Stimulated activated CD4-positive, alpha-beta T cell treated with anti-CD3 and anti-CD28 coated beads, TNF-alpha, amount 100 ng/mL, for 24 hours (primary cell): Measurements from ENCODE around the gene NUP210.

ENCODE experiments used
- DNase-seq, 3 experiments: peaks; one replicate each; pipeline ENCODE4 v3.0.0-alpha.2; 2020; ENCODE audit warnings: low read depth in 3 of 3

The NUP210 gene

DNA sequence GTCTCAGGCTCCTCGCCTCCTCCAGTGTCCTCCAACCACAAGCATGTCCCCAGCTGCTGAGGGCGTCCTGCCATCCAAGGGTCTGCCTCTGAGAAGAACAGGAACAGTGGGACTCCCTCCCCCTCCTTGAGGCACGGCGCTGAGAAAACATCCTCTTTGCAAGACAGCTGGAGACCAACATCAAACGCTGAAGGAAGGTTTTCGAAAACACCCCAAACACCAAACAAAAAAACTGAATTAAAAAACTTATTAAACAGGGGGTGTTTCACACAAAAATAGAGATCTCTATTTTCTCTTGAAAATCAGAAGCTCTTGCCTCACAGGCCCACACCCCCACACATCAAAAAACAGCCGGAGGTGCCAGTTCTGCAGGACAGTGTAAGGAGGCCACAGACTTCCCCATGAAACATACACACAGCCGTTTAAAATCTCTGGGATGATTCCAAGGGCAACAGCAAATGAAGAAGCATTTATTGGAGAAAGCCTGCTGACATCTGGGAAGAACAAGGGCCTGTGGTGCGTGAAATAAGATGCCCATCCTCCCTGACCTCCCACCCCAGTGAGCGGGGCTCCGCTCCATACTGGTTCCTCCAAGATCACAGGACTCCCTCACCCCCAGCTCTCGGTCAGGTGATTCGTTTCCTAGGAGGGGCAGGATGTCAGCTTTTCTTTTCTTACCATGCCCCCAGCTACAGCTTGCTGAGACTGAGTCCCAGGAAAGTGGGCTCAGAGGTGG is 71.3 kb downstream of the NUP210 start:
- DNase-seq: no peak

DNA sequence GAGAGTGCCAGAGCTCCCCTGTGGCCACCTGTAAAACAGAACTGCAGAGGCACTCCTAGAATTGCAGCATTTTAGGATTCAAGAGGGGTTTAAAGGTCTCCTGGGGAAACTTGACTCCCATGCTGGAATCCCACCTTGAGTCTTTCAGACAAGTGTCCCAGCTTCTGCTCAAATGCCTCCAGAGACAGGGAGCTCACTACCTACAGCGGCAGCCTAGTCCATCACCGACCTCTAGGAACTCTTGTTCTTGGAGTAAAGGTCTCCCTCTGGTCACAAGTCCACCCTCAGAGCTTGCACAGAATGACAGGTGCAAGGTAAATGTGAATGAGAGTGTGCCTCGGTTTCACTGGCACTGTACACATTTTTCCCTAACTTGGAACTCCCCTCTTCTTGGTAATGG is 72.0 kb downstream of the NUP210 start:
- no peak for DNase-seq

DNA sequence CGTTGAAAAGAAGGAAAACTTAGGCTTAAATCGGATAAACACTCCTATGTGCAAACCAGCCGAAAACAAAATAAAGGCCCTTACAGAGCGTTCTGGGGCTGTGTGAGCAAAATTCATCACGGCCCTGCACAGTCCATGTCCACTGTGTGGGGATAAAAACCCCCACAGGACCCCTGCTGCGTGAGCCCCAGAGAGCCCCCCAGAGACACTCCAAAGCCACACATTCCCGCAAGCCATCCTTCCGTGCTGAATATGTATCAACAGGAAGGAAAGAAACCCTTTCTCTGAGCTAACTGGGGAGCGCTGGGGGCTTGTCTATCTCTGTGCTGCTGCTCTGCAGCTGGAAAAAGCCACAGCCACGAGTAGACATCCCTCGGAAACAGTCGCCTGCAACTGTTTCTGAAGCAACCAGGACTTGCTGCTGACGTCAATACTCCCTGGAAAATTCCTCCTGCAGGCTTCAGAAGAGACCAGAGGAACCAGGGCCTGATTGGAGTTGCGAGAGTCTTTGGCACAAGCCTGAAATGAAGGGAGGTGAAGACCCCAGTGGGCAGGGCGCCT is 72.7 kb downstream of the NUP210 start:
- DNase-seq: no peak

DNA sequence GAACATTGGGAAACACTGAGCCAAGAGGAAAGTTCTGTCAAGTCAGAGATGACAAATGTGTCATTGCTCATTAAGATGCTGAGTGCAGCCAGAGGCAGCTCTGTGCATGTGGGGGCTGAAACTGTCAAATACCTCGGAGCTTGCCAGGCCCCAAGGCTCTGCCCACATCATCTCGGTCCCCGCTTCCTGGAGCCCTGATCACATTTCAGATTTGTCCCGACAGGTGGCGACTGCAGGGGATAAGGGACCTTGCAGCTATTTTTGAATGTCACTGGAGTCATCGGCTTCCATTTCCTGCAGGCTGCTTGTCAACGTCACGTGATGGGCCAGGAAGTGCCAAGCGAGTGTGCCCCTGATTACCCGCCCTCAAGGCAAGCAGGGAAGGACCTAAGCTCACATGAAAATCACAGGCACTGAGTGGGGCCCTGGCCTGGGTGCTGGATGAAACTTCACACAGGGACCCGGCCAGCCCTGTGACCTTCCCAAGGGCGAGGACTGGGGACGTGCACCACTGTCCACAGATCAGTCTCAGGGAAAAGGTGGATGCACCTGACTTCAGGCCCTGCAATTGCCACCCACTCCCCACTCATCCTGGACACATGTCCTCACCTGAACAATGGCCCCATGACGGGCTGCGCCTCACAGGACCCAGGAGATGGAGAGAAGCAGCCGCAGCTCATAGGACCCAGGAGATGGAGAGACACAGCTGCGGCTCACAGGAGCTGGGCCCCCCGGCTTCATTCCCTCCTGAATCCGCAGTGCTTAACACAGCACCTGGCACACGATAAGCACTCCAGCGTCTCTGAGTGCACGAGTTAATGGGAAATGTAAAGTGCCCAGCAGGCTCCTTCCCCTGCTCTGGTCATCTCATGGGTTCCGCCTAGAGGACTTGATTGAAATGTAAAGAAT is 73.4 kb downstream of the NUP210 start:
- DNase-seq: peak; percentile 54 to 68 (median 67)

DNA sequence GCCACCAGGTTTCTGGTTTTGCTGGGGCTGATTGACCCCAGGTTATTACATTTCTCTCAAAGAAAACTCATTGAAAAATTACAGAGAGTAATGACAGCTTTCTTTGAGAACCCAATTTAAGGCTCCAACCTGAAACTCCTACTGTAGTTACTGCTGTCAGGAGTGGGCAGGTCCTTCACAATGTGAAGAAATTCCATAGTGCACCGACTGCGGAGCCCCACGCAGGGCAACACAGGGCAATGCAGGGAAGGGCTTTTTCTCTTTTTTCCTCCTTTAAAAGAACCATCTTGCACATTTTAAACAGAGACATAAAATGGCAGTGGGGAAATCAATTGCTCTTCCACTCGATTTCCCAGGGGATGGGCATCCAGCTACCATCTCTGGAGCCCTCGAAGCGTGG is 74.3 kb downstream of the NUP210 start:
- DNase-seq: no peak

DNA sequence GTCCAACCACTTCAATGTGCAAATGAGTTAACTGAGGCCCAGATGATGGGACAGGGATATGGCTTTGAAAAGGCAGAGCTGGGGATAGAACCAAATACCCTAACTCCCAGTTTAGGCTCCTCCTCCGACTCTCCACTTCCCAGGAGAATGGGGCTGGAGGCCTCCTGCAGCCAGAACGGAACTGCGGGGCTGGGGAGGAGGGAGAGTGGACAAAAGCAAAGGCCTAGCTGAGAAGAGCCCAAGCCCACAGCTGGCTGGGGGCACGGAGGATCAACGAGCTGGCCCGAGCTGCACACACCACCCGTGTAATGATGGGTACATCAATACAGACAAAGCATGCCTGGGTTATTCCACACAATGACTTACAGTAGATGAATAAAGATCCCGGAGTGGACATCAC is 74.8 kb downstream of the NUP210 start:
- DNase-seq: no peak

DNA sequence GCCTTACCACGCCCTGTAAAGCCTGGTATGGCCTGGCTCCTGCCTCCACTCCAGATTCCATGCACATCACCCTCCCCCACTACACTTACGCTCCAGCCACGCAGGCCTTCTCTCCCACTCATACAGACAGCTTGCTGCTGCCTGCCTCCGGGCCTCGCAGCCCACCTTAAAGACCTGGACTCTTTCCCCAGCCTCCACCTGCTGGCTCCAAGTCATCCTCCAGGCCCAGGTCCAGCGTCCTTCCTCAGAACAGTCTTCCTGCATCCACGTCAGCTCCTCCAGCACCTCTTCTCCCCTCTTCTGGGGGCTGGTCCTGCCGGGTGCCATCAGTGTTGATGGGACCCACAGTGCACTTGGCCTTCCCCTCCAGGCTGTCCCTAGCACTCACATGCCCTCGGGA is 75.5 kb downstream of the NUP210 start:
- DNase-seq: no peak

DNA sequence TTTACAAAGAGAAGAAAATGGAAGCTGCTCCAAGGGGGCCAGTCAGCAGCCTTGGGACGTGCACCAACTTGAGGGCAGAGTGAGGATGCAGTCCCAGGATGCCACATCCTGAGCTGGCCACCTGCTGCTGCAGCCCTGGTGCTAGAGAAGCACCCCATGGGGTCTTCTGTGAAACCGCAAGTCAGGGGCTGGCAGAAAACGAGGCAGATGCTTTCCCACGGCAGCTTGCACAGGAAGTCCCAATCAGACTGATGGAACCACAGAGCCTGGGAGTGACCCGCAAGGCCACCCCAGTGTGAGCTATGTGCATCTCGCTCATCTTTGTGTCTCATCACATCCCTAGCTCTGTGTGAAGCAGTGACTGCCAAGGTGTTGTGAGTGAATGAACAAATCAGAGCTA is 76.5 kb downstream of the NUP210 start:
- DNase-seq: no peak

DNA sequence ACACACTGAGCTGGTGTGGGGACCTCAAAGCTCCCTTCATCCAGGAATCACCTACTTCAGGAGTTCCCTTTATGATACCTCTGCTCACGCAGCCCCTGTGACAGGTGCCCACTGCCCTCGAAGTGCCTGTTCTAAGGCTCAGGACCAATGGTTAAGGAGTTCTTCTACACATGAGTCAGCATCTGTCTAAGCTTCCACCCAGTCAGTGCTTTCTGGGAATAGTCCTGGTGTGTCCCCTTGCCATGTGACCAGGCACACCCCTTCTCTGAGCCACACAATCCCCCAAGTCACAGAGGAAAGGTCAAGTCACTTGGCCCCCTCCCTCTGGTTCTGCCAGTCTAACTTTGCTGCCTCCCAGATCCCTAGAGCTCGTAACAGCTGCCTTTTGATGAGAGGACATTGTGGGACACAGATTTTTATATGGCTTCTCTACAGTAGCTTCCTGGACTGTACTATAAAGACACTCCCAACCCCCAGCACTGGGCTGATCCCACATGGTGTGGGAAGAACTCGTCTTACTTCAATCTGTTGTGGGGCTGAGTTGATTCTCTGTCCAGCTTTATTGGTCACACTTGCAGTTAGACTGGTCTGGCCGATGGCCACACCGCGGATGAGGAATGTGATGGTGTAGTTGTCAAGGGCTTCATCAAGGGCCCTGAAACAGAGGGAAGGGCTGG is 78.8 kb downstream of the NUP210 start:
- DNase-seq: no peak

DNA sequence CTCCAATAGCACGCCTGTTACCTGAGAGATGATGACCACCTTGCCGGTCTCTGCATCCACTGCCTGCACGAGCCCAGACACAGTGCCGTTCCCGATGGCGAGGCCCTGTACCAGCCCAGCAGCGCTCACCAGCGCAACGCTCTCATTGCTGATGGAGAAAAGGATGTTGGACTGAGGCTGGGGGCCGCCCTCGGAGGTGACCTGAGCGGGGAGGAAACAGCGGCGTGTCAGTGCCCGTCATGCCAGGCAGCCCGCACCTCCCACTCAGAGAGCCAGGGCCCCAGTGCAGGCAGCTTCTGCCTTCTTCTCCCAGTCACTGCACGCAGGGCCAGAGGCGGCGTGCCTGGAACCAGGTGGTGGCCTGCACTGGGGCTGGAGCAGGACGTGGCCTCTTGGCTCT is 80.3 kb downstream of the NUP210 start:
- no peak for DNase-seq

DNA sequence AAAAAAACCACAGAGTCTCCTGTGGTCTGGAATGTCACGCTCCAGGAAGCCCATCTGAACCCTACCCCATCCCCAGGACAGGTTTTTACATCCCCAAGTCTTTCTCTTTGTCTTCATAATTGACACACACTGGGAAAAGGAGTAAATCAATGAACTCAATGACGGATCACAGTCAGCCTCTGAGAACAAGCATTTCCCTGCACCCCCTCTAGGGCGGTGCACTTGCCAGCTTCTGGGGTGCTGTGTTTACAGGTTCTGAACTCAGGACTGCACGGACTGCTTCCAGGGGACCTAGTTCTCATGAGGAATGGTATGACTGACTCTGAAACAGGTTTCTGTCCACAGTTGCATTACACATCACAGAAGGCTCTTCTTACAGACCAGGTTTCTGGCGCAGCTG is 81.1 kb downstream of the NUP210 start:
- DNase-seq: no peak

DNA sequence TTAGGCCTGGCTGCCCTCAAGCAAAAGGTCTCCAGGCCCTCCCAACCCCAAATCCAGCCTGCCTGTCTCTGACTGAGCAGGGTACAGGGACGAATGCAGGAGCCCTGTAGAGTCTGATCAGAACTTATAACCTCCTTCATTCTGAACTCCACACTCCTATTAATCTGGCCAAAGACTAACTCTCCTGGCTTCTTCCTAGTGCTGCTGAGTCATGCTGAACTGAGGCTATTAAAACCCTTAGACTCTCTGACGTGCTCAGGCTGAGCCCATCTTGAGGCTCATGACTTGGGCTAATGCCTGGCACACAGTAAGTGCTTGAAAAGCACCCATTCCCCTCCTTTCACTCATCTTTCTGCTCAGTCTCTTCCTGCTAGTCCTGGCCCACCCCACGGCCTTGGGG is 81.9 kb downstream of the NUP210 start:
- no peak for DNase-seq

DNA sequence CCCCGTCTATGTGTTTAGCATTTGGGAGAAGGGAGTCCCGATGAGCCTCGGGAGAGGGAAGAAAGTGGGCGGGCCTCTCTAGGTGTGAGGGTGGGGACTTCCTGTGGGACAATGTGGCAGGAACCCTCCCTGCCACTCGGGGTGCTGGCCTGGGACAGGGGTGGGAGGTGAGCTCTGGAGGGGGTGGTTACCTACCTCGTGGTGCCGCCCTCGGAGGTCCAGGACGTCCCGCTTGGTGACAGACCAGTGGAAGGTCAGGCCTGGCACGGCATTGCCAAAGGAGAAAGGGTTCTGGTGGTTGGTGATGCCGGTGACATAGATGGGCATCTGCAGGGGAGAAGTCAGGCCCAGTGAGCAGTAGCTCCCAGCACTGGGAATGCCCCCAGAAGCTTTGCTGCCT is 83.5 kb downstream of the NUP210 start:
- DNase-seq: no peak

DNA sequence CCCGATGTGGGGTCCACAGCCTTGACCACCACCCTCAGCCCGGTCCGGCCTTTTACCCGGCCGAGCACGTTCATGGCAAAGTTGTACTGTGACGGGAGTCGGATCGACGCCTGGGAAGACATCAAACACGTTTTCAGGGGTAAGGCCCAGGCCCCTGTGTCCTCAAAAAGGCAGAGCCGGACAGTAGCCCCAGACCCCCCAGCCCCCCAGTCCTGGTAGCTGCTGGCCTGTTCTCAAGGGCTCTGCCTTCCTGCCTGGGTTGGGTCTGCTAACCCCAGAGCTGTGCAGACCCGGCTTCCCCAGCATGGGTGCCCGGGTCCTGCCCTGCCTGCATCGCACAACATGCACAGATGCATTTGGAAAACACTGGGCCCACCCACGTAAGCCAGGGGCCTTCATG is 84.6 kb downstream of the NUP210 start:
- no peak for DNase-seq

DNA sequence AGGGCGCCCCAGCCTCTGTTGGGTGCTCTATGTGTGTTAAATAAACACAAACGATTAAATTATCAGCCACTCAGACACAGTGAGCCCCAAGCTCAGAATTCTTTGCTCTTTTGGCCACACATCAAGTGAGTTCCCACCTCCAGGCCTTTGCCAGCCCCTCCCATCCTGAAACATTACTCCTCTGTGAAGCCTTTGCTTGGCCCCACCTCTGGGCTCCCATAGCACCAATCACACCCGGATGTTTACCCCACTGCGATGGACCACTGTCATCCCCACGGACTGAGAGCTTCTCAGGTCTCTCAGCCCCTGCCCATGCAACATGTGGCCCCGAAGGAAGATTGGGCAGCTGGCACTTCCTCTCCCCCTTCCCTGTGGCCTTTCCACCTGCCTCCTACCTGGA is 85.1 kb downstream of the NUP210 start:
- no peak for DNase-seq

DNA sequence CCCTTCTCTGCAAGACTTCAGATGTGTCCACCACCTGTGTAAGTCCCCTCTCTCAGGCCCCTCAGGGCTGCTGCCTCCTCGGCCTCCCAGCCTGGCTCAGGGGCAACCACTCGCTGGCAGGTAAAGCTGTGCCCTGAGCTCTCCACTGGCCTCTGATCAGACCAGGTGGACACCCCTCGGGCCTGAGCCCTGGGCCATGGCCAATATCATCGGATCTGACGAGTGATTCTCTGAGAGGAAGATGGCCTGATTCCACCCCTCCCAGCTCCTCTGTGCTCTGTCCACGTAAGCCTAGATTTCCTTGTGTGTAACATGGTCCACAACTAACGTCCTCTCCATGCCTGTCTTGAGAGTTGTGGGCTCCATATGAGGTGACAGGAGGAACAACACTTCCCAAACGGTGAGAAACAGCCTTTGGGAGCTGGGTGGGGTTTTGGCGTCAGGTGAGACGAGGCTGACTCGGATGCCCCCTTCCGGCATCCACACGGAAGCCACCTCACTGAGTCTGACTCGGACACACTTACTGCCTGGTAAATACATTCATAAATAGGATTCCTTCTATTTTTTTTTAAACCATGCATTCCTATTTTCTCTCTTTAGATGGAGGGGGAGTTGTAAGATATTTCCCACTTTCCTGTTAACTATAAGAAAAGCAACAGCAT is 86.8 kb downstream of the NUP210 start:
- DNase-seq: no peak

DNA sequence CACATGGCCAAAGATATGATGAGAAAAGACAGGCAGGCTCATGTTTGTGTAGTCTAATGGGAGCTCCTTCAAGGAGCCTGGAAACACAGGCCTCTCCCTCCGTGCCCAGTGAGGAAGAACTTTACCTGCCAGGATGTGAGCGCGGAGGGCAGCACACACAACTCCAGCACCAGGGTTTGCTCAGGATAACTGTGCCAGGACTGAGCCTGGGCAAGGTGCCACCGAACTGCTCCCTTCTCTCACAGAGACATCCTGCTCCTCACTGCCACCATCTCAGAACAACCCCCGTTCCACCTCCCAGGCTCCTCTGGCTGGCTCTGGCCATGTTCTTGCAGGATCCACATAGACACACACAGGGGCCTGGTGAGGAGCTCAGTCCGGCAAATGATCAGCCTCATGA is 87.4 kb downstream of the NUP210 start:
- no peak for DNase-seq

DNA sequence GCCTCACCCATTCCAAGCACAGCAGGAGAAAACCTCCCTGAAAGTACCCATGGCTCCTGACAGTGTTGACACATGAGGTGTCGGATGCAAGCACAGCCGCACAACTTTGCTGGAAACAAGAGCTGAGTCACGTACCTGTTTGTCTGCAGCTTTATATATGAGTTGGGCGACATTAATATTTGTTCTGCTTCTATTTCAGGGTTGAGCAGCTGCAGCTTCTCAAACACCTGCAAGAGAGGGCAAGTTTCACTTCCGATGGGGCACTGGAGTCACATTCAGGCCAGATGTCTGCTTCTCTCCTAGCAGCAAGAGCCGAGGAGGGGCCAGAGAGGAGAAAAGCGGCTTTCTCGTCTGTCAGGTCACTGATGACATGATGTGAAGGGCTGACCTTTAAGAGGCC is 88.0 kb downstream of the NUP210 start:
- DNase-seq: no peak

DNA sequence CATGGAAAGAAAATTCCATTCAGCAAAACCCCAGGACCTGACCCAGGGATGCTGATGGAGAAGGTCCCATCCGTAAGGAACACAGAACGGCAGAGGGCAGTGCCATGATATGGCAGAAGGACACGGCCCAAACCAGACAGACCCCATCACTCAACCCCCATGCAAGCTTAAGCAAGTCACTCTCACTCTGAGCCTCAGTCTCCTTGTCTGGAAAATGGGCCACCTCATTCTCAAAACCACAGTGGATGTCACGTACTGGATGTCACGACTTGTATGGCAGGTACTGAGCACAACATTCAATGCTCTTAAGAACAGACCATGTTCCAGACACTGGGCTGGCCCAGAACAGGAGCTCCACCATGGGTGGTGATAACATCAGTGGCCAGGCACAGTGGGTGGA is 90.4 kb downstream of the NUP210 start:
- DNase-seq: no peak

DNA sequence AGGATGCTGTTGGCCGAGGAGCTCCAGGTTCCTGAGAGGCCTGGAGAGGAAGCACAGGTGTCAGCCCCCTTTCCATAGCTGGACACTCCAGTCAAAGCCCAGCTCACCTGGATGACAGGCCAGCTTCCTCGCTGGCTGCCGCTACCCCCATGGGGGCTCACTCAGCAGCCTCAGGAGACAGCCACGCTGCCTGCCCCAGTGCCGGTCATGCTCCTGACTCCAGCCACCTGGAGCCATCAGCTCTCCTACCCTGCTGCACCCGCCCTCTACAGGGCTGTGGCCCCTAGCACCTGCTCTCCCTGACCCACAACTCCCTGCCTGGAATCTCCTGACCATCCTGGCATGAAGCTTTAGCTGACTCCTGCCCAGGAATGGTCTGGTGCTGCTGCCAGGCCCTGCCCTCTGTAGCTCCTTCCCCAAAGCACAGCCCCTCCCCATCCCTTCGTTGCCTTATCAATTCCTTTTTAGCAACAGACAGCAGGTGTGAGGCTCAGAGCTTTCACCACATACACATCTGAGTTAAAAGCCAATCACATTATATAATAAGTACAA is 94.2 kb downstream of the NUP210 start:
- no peak for DNase-seq

DNA sequence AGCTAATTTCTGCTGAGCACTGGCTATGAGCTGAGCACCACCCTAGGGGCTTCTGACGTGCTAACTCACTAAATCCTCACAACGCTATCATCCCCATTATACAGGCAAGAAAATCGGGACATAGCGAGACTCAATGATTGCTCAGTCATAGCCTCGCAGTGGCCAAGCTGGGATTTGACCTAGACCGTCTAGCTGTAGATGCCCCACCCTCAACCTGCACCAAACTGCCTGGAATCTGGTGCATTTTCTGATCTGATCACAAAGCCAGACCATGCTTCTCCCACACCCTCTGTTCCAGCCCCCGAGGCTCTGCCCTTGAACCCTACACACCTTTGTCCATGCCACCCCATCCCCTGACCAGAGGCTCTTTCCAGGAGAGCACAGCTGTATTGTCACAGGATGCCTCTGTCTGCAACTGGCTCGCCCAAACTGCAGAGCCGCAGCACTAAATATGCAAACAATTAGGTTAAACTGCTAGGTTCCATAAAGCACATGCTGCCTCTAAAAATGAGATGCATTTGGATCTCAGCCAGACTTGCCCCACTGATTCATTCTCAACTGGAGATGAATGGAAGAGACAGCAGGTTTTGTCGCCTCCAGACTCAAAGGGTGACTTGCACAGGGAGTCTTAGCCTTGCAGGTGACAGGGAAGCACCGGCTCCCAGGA is 95.2 kb downstream of the NUP210 start:
- DNase-seq: no peak
